BLaER1 treated with 17β-estradiol and CSF1 and Interleukin-3, amounts not matched to agents 10 nM and 100 nM (cell line): Measurements from ENCODE around the gene TMPRSS11A.

Experiments used
- H3K27ac ChIP-seq, 11 experiments: shearing (Covaris generic); formaldehyde crosslinking; 2 replicates each; pipeline ENCODE4 v1.8.1; 2022
- H3K27me3 ChIP-seq, 11 experiments: shearing (Covaris generic); formaldehyde crosslinking; 2 replicates each; pipeline ENCODE4 v1.8.1; 2022
- H3K36me3 ChIP-seq, 11 experiments: shearing (Covaris generic); formaldehyde crosslinking; 2 replicates each; pipeline ENCODE4 v1.8.1; 2022
- H3K4me1 ChIP-seq, 10 experiments: shearing (Covaris generic); formaldehyde crosslinking; 2 replicates each; pipeline ENCODE4 v1.8.1; 2022
- H3K4me2 ChIP-seq, 11 experiments: shearing (Covaris generic); formaldehyde crosslinking; 2 replicates each; pipeline ENCODE4 v1.8.1; 2022
- H3K4me3 ChIP-seq, 10 experiments: shearing (Covaris generic); formaldehyde crosslinking; 2 replicates each; pipeline ENCODE4 v1.8.1; 2022
- H3K9ac ChIP-seq, 11 experiments: shearing (Covaris generic); formaldehyde crosslinking; 2 replicates each; pipeline ENCODE4 v1.8.1; 2022
- H3K9me3 ChIP-seq, 11 experiments: shearing (Covaris generic); formaldehyde crosslinking; replicated peaks in 1 of 11; 2 replicates each; pipeline ENCODE4 v1.8.1; 2022
- H4K20me1 ChIP-seq, 11 experiments: shearing (Covaris generic); formaldehyde crosslinking; 2 replicates each; pipeline ENCODE4 v1.8.1; 2022
- Cebpa-rat ChIP-seq, 11 experiments: shearing (Covaris generic); IDR thresholded peaks; 2 replicates each; pipeline ENCODE4 v1.8.1; 2022

TMPRSS11A gene

DNA sequence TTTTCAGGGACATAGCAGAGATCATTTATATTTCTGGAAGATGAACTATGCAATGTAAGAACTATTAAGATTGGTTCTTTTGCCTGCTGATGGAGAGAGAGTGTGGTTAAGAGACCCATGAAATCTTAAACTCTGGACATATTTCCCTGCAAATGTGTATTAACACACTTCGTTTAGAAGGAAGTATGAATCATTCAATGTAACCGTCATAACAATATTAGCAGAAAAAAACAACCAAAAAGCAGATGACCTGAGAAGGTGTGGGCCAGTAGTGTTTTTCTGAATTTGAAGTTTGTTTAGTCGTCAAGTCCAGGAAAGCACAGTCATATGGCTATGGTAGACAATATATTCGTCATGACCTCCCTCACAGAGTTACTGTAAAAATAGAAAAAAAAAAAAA, 77.0 kb downstream of the TMPRSS11A start:
- no peak overlapping the region for H3K4me3 ChIP-seq
- no peaks in the 10 kb centered on the region for H3K36me3 ChIP-seq
- H3K4me2 ChIP-seq, result peak overlapping the region in 5 of 11 experiments; percentile 41 to 76 (median 52); a peak in 10 of 22 replicates
- TF ChIP-seq Cebpa-rat (IDR thresholded peaks at IDR 0.05), result no peak
- no peaks in the 10 kb centered on the region for H4K20me1 ChIP-seq
- peaks cover 6 to 60% (median 12%) of the 10 kb centered on the region in 10 experiments; a peak in 16 of 20 replicates for H3K4me1 ChIP-seq
- H3K27ac ChIP-seq, result peak overlapping the region in 5 of 11 experiments; percentile 8 to 83 (median 70); a peak in 9 of 22 replicates
- H3K9me3 ChIP-seq, result no peaks in the 10 kb centered on the region
- no peaks in the 10 kb centered on the region for H3K27me3 ChIP-seq
- peak overlapping the region in 4 of 11 experiments; percentile 9 to 66 (median 46); a peak in 6 of 22 replicates for H3K9ac ChIP-seq

DNA sequence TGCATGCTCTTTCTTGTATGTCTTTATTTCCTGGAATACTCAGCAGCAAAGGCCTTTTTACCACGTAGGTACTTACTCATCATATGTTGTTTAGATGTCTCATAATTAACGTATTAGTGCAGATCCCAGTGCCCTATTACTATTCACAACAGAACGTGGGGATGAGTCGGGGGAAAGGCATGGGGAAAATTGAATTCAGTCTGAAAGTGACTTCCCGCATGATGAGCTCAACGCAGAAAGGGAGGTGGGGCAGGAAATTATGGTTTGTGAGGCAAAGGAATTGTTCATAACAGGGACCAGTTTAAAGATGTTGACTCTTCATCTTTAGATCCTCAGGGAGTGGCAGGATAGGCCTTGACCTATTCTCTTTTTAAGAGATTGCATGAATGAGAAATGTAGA, 77.5 kb downstream of the TMPRSS11A start:
- H3K27me3 ChIP-seq, result no peaks in the 10 kb centered on the region
- peak overlapping the region in 5 of 11 experiments; percentile 41 to 76 (median 52); a peak in 10 of 22 replicates for H3K4me2 ChIP-seq
- TF ChIP-seq Cebpa-rat (IDR thresholded peaks at IDR 0.05), result no peak
- H3K4me3 ChIP-seq, result no peak overlapping the region
- no peaks in the 10 kb centered on the region for H3K36me3 ChIP-seq
- H3K4me1 ChIP-seq, result peaks cover 6 to 60% (median 12%) of the 10 kb centered on the region in 10 experiments; a peak in 16 of 20 replicates
- H3K9ac ChIP-seq, result peak overlapping the region in 4 of 11 experiments; percentile 9 to 66 (median 46); a peak in 6 of 22 replicates
- no peaks in the 10 kb centered on the region for H3K9me3 ChIP-seq
- peak overlapping the region in 5 of 11 experiments; percentile 8 to 83 (median 70); a peak in 9 of 22 replicates for H3K27ac ChIP-seq
- no peaks in the 10 kb centered on the region for H4K20me1 ChIP-seq

DNA sequence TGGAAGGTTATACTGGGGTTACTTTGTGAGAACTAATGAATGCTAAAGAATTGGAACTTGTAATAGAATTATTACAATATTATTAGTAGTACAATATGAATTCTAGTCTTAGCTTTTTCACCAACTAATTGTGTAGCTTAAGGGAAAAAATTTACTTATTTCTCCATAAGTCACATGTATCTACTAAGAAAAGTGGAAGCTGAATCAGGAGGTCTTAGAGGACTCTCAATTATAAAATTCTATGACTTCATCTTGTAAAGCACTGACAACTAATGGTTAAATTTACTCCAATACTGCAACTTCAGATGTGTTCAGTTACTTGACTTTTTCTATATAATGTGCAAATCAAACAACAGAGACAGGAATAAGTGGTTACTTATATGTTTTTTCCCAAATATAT, 78.6 kb downstream of the TMPRSS11A start:
- Histone ChIP-seq H3K27ac (peak overlapping the region in 6 of 11 experiments; percentile 43 to 89 (median 66); a peak in 10 of 22 replicates), H4K20me1 (no peaks in the 10 kb centered on the region), H3K27me3 (no peaks in the 10 kb centered on the region), H3K4me1 (peaks cover 2 to 56% (median 9%) of the 10 kb centered on the region in 10 experiments; a peak in 16 of 20 replicates), H3K9ac (peak overlapping the region in 2 of 11 experiments; percentile 9 to 19; a peak in 2 of 22 replicates), H3K36me3 (no peaks in the 10 kb centered on the region), H3K4me3 (no peak overlapping the region), H3K4me2 (peak overlapping the region in 3 of 11 experiments; percentile 27 to 72 (median 65); a peak in 5 of 22 replicates), H3K9me3 (0 out of 22 replicates have a peak, but pooled peaks cover 0 to 6% (median 0%) of the 10 kb centered on the region in 11 experiments)
- no peak for TF ChIP-seq Cebpa-rat (IDR thresholded peaks at IDR 0.05)

DNA sequence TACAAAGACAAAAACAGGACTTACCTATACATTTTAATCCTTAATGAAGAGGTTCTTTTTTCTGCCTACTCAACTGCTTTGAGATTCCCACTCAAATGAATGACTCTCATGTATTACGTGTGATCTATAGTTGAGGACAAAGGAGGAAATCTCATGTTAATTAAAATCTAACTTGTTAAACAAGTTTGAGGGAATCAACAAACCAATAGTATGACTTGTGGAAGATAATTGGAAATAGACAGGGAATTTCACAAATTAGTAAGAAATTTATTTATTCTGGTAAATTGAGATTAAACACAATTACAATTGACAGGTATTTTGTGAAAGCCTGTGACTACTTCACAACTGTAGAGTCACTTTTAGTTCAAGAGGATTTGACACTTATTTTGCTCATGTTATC, 79.4 kb downstream of the TMPRSS11A start, which contains the start of gene TMPRSS11D:
Gene TMPRSS11D (minus strand): TSS at position 101 of the 400 bp plus-strand sequence. CDS start 69 bp downstream, at position 32.
- Histone ChIP-seq H3K36me3 (no peaks in the 10 kb centered on the region), H4K20me1 (no peaks in the 10 kb centered on the region), H3K4me1 (peaks cover 0 to 52% (median 7%) of the 10 kb centered on the region in 10 experiments; a peak in 10 of 20 replicates), H3K4me3 (no peak within 1 kb of the TSS), H3K9ac (peak within 1 kb of the TSS in 3 of 11 experiments; percentile 19 to 54 (median 44); a peak in 3 of 22 replicates), H3K4me2 (peak within 1 kb of the TSS in 3 of 11 experiments; percentile 27 to 72 (median 65); a peak in 5 of 22 replicates), H3K27ac (peak within 1 kb of the TSS in 7 of 11 experiments; percentile 8 to 89 (median 61); a peak in 11 of 22 replicates), H3K27me3 (no peaks in the 10 kb centered on the region), H3K9me3 (0 out of 22 replicates have a peak, but pooled peaks cover 0 to 8% (median 0%) of the 10 kb centered on the region in 11 experiments)
- TF ChIP-seq Cebpa-rat (IDR thresholded peaks at IDR 0.05), result no peak

DNA sequence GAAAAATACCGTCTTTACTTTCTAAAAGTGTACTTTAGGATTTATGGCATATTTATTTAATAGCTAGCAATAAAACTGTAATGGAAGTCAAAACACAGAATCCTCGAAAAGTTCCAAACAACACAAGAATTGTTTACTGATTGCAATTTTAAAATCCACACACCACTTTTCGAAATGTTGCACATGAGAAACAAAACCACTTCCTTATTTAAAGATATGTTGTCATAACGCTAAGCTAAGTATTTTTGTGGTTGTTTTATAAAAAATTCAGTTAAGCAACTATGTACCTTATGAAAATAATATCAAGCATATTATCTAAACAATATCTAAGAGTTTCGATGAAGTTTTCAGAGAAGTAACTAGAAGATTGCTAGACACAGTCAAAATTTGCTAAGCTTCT, 79.8 kb downstream of the TMPRSS11A start:
- peak in 1 of 11 experiments; percentile 32; a peak in 1 of 22 replicates for TF ChIP-seq Cebpa-rat (IDR thresholded peaks at IDR 0.05)
- Histone ChIP-seq H3K27ac (peak overlapping the region in 7 of 11 experiments; percentile 8 to 89 (median 61); a peak in 10 of 22 replicates), H4K20me1 (no peaks in the 10 kb centered on the region), H3K4me2 (peak overlapping the region in 3 of 11 experiments; percentile 27 to 72 (median 65); a peak in 4 of 22 replicates), H3K4me1 (peaks cover 0 to 52% (median 7%) of the 10 kb centered on the region in 10 experiments; a peak in 10 of 20 replicates), H3K4me3 (no peak overlapping the region), H3K9ac (peak overlapping the region in 3 of 11 experiments; percentile 12 to 54 (median 44); a peak in 3 of 22 replicates), H3K36me3 (no peaks in the 10 kb centered on the region), H3K27me3 (no peaks in the 10 kb centered on the region), H3K9me3 (0 out of 22 replicates have a peak, but pooled peaks cover 0 to 8% (median 0%) of the 10 kb centered on the region in 11 experiments)

DNA sequence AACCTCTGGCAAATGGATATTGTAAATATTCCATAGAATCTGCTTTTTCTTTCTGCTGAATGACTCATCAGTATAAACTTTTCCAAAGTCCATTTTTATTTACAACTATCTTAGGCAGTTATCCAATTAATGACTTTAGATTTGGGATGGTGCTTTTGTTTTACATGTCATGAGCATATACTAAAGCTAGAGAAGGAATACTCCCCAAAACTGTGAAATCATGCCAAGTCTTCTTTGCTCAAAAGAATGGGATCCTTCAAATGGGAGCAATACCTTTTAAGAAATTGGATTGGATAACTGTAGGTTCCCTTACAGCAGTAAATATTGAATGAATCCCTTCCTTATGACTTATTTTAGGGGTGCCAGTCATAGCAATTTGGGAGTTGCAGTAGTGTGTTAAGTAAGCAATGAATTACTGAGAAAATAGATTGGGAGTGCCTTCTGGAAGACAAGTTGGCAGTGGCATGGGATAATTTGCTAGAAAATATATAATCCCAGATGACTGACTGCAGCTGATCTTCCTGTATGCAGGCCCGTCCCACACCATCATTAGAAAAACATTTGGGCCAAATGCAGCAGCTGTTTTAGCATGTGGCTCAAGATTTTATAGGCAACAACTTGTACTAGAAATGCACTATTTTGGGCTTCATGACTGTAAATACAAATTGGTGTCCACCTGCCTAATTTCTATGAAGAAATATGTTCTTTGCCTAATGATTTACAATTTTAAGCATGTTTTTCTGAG, 82.3 kb downstream of the TMPRSS11A start:
- Histone ChIP-seq H3K27me3 (no peaks in the 10 kb centered on the region), H3K4me2 (no peak overlapping the region), H4K20me1 (no peaks in the 10 kb centered on the region), H3K9me3 (0 out of 22 replicates have a peak, but pooled peaks cover 0 to 8% (median 0%) of the 10 kb centered on the region in 11 experiments), H3K36me3 (no peaks in the 10 kb centered on the region), H3K9ac (no peak overlapping the region), H3K27ac (0 out of 22 replicates have a peak overlapping the region, but pooled peaks of 1 of the 11 experiments have one; percentile 12), H3K4me3 (no peak overlapping the region), H3K4me1 (peaks cover 0 to 39% (median 4%) of the 10 kb centered on the region in 10 experiments; a peak in 10 of 20 replicates)
- TF ChIP-seq Cebpa-rat (IDR thresholded peaks at IDR 0.05), result no peak

DNA sequence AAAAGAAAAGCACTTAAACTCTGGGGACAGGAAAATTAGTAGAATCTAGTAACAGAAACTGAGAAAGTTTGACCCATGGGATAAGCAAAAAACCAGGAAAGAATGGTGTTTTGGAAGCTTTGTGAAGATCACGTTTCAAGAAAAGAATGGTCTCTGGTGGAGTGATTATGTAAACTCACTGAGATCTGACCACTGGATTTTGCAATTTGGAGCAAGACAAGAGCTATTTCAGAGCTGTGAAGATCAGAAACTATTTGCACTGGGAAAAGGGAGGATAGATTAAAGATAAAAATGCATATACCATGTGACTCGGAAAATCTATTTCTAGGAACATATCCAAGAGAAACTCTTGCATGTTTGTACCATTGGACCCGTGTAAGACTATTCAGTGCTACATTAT, 83.8 kb downstream of the TMPRSS11A start:
- H4K20me1 ChIP-seq, result no peaks in the 10 kb centered on the region
- H3K27me3 ChIP-seq, result no peaks in the 10 kb centered on the region
- H3K27ac ChIP-seq, result no peak overlapping the region
- H3K4me1 ChIP-seq, result peaks cover 0 to 25% (median 0%) of the 10 kb centered on the region in 10 experiments; a peak in 7 of 20 replicates
- TF ChIP-seq Cebpa-rat (IDR thresholded peaks at IDR 0.05), result no peak
- H3K9ac ChIP-seq, result no peak overlapping the region
- H3K9me3 ChIP-seq, result 0 out of 22 replicates have a peak, but pooled peaks cover 0 to 8% (median 0%) of the 10 kb centered on the region in 11 experiments
- H3K36me3 ChIP-seq, result no peaks in the 10 kb centered on the region
- no peak overlapping the region for H3K4me2 ChIP-seq
- H3K4me3 ChIP-seq, result no peak overlapping the region

DNA sequence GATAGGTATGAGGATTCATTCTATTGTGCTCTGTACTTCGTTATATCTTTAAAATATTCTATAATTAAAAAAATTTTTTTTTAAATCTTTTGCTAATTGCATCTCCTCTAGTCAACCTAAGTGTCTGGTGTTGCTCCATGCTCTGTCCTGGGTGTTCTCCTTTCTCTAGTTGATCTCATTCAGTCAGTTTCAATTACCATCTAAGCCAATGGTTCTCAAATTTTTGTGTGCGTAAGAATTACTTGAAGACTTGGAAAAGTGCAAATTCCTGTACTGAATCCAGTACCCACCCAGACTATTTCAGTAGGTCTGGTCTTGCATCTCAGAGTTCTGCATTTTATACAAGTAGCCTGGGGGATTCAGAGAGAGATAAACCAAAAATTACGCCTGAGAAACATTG, 86.2 kb downstream of the TMPRSS11A start:
- Histone ChIP-seq H3K4me3 (no peak overlapping the region), H3K36me3 (no peaks in the 10 kb centered on the region), H3K27ac (no peak overlapping the region), H3K27me3 (no peaks in the 10 kb centered on the region), H3K9me3 (0 out of 22 replicates have a peak, but pooled peaks cover 0 to 8% (median 0%) of the 10 kb centered on the region in 11 experiments), H3K4me2 (no peak overlapping the region), H4K20me1 (no peaks in the 10 kb centered on the region), H3K9ac (no peak overlapping the region), H3K4me1 (peaks cover 0 to 7% (median 0%) of the 10 kb centered on the region in 10 experiments; a peak in 2 of 20 replicates)
- no peak for TF ChIP-seq Cebpa-rat (IDR thresholded peaks at IDR 0.05)
